Measurements from ENCODE around the gene FBXO38.

GRCh38 chr5:148336704-148337435 is 46.9 kb upstream of the FBXO38 start:
- TF ChIP-seq CTCF (IDR thresholded peaks at IDR 0.05) = no peak
- no peak for TF ChIP-seq EZH2phosphoT487 (IDR thresholded peaks at IDR 0.05)
- TF ChIP-seq EZH2 (IDR thresholded peaks at IDR 0.05) = no peak
